LNCaP clone FGC (cell line): ENCODE results near the gene SMARCA2.
"Not testable (repeated sequence)": the region's sequence is repeated elsewhere in the genome, so short reads cannot be mapped to it uniquely, and the experiment has no call there.

ENCODE experiments used
- DNase-seq: peaks from one replicate; pipeline ENCODE4 v3.0.0-alpha.2; 2011; ENCODE audit warnings: low read depth
- H3K4me3 ChIP-seq: 2 replicates; pipeline ENCODE4 v1.5.1; 2011; ENCODE audit warnings: mild to moderate bottlenecking, low read depth, low read length, control low read depth
- CTCF ChIP-seq: IDR thresholded peaks from 2 replicates; pipeline ENCODE4 v1.5.1; 2012; ENCODE audit warnings: mild to moderate bottlenecking; ENCODE audit not compliant: control insufficient read depth, insufficient read depth; ENCODE audit errors: extremely low read depth

Gene SMARCA2

GRCh38 chr9:2146700-2147099 is 131.6 kb downstream of the SMARCA2 start:
- not testable (repeated sequence) for DNase-seq, H3K4me3 ChIP-seq
- TF ChIP-seq CTCF = peak; percentile 16; the same call in 1 of the 2 replicates

GRCh38 chr9:2150338-2150737 is 135.2 kb downstream of the SMARCA2 start:
- DNase-seq = no peak
- TF ChIP-seq CTCF = no peak
- H3K4me3 ChIP-seq = no peak overlapping the region

- DNase-seq = no peak
- TF ChIP-seq CTCF = no peak
These were observed 136.0 kb downstream of the SMARCA2 start for GRCh38 chr9:2151171-2151570.

GRCh38 chr9:2152966-2153629 is 138.0 kb downstream of the SMARCA2 start:
- no peak for TF ChIP-seq CTCF
- no peak for DNase-seq
- H3K4me3 ChIP-seq = no peak overlapping the region

More at GRCh38 chr9:2151171-2151570, 136.0 kb downstream of the SMARCA2 start:
- H3K4me3 ChIP-seq = no peak overlapping the region

- no peak for TF ChIP-seq CTCF
- DNase-seq = no peak
- no peak overlapping the region for H3K4me3 ChIP-seq
These were observed 138.6 kb downstream of the SMARCA2 start for GRCh38 chr9:2153630-2154217.

GRCh38 chr9:2154731-2155130 is 139.6 kb downstream of the SMARCA2 start:
- no peak overlapping the region for H3K4me3 ChIP-seq
- TF ChIP-seq CTCF = no peak
- no peak for DNase-seq

GRCh38 chr9:2155966-2156365 is 140.8 kb downstream of the SMARCA2 start:
- DNase-seq = no peak
- H3K4me3 ChIP-seq = no peak overlapping the region
- no peak for TF ChIP-seq CTCF
